IPS-20b (cell line): ENCODE measurements around the gene RASA4.
"Not testable (repeated sequence)": the region's sequence is repeated elsewhere in the genome, so short reads cannot be mapped to it uniquely, and the experiment has no call there.

Experiments
- H3K27ac ChIP-seq: one replicate; pipeline ENCODE4 v1.5.1; 2013; ENCODE audit warnings: low read length
- H3K27me3 ChIP-seq: 2 replicates; pipeline ENCODE4 v1.6.1; 2013; ENCODE audit warnings: mild to moderate bottlenecking, low read length, inconsistent platforms; ENCODE audit not compliant: insufficient read depth
- H3K36me3 ChIP-seq: 2 replicates; pipeline ENCODE4 v1.6.1; 2013; ENCODE audit warnings: low read depth, mild to moderate bottlenecking, inconsistent platforms, low read length, moderate library complexity; ENCODE audit not compliant: insufficient read depth
- H3K4me1 ChIP-seq: 2 replicates; pipeline ENCODE4 v1.6.1; 2013; ENCODE audit warnings: mild to moderate bottlenecking, control low read depth, inconsistent platforms, low read length, moderate library complexity; ENCODE audit not compliant: insufficient read depth
- H3K4me3 ChIP-seq: 2 replicates; pipeline ENCODE4 v1.5.1; 2013; ENCODE audit warnings: mild to moderate bottlenecking, low read length, inconsistent platforms
- H3K9ac ChIP-seq: 2 replicates; pipeline ENCODE4 v1.6.1; 2013; ENCODE audit warnings: low read depth, mild to moderate bottlenecking, inconsistent platforms, low read length, moderate library complexity
- H3K9me3 ChIP-seq: 2 replicates; pipeline ENCODE4 v1.6.1; 2013; ENCODE audit warnings: mild to moderate bottlenecking, low read depth, low read length, inconsistent platforms; ENCODE audit not compliant: insufficient read depth

RASA4 gene

DNA sequence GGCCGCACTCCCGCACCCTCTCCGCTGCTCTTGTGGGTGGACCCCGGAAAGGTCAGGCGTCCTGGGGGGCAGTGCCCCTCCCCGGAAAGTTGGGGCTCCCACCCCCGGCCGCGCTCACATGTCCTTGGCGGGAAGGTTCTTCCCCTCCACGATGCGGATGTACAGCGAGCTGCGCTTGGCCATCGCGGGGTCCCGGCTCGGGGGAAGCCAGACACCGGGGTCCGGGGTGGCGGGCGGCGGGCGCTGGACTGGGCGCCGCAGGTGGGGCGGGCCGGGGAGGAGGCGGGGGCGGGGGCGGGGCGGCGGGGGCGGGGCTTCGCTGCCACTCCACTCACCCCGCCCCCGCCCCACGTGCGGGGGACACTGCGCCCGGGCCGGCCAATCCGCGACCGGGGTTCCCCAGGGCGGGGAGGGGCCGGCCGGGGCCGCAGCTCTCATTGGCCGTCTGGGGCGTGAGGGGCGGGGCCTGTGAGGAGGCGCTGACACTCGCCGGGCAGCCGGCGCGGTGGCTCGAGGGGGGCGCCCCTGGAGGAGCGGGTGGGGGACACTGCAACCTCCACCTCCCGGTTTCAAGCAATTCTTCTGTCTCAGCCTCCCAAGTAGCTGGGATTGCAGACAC, at the start of gene RASA4:
Gene RASA4 (minus strand): TSS at position 250 of the 619 bp plus-strand sequence. CDS start 67 bp downstream, at position 183.
- H3K4me3 ChIP-seq, H3K9ac ChIP-seq, H3K4me1 ChIP-seq, H3K27ac ChIP-seq, H3K36me3 ChIP-seq, H3K9me3 ChIP-seq, H3K27me3 ChIP-seq: not testable (repeated sequence)

DNA sequence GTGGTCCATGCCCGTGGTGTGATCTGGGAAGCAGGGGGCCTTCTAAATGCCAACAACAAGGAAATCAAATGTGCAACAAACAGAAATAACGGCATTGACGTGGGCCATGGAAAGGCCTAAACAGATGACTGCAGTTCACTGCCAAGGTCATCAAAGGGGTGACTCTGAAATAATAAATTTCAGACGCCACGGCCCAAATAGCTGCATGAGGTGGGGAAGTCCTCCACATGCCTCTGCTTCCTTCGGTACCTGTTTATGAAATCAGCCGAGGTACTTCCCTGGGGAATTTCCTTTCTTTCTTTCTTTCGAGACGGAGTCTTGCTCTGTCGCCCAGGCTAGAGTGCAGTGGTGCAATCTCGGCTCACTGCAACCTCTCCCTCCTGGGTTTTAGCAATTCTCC, 48.2 kb upstream of the RASA4 start:
- H3K27me3 ChIP-seq, H3K36me3 ChIP-seq, H3K9ac ChIP-seq, H3K4me1 ChIP-seq, H3K9me3 ChIP-seq, H3K4me3 ChIP-seq, H3K27ac ChIP-seq: not testable (repeated sequence)

DNA sequence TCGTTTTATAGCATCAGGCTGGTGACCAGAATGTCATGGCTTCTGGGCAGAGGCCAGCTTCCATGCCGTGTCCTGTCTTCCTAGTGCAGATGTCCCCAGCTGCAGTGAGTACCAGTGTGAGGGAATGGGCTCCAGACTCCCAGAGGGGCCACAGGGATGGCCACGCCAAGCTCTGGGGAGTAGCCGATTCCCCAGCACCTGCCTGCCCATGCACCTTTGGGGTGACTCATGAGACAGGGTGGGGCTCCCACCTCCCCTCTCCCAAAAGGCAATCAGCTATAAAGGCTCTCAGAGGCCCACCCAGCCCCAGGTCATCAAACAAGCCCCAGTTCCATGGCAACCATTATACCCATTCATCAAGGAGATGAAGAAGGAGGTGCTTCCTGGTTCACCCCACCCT, 33.4 kb upstream of the RASA4 start, which contains the start of gene SPDYE2B:
Gene SPDYE2B (plus strand): TSS at position 396 of the 400 bp plus-strand sequence. CDS start 2,030 bp downstream, outside the sequence.
- not testable (repeated sequence) for H3K4me1 ChIP-seq, H3K4me3 ChIP-seq, H3K27me3 ChIP-seq, H3K9ac ChIP-seq, H3K27ac ChIP-seq, H3K9me3 ChIP-seq, H3K36me3 ChIP-seq

DNA sequence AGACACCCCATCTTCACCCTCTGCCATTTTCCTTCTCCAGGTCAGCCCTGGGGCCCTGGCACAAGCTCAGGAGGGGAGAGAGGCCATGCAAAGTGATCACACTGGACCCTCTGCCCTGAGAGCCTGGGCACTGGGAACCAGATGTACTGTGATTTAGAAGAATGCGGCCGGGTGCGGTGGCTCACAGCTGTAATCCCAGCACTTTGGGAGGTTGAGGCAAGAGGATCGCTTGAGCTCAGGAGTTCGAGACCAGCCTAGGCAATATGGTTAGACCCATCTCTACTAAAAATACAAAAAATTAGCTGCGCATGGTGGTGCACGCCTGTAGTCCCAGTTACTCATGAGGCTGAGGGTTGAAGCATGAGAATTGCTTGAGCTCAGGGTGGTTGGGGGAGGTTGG, 31.3 kb upstream of the RASA4 start:
- not testable (repeated sequence) for H3K9ac ChIP-seq, H3K27ac ChIP-seq, H3K4me3 ChIP-seq, H3K4me1 ChIP-seq, H3K36me3 ChIP-seq, H3K27me3 ChIP-seq, H3K9me3 ChIP-seq

DNA sequence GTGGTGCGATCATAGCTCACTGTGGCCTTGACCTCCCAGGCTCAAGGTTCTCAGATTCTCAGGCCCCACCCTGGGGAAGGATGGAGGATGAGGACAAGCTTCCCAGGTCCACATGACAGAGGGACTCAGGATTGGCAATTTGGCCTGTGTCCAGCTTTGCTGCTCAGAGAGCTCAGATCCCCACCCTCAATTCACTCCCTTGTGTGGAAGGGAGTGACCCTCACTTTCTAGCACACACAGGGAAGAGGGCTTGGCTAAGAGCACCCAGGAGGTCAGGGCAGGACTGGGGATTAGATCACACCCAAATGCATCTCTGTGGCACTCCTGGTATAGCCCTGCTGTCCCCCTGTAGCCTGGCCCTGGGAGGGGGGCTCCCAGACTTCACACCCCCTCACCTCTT, 26.8 kb upstream of the RASA4 start:
- H3K9me3 ChIP-seq, H3K36me3 ChIP-seq, H3K27ac ChIP-seq, H3K27me3 ChIP-seq, H3K9ac ChIP-seq, H3K4me1 ChIP-seq, H3K4me3 ChIP-seq: not testable (repeated sequence)

DNA sequence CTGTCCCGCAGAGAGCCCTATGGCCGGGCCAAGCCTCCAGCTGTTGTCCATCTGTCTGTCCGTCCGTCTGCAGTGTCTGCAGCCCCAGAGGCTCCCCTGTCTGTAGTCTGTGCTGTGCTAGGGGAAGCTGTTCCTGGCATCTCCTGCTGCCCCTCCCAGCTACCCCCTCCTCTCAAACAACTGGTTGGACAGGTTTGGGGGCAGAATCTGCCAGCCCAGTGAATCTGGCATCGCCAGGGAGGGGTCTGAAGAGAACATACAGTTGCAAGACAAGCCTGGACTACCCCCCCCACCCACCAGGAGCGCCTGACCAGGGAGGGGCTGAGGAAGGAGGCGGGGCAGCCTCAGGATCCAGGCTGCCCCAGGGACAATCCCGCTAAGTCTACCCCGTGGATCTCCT, 26.1 kb upstream of the RASA4 start, which contains the start of gene UPK3BL1:
Gene UPK3BL1 (minus strand): TSS at position 101 of the 400 bp plus-strand sequence. CDS start 50 bp downstream, at position 51.
- H3K9me3 ChIP-seq, H3K4me3 ChIP-seq, H3K4me1 ChIP-seq, H3K9ac ChIP-seq, H3K27ac ChIP-seq, H3K36me3 ChIP-seq, H3K27me3 ChIP-seq: not testable (repeated sequence)

DNA sequence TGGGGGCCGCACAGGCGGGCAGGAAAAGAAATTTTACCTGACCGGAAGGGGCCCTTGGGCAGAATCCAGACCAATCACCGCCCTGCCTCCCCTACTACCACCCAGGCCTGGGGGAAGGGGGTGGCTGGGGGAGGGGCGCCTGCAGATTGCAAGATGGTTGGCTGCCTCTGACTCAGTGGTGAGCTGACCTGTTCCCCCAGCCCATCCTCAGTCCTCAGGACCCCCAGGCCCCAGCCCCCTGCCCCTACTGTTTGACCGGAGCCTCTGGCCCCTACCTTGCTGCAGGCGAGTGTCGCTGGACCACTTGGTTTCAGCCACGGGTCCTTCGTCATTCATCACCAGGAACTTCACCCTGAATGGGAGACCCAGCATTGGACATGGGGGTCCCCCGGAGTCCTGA, 22.3 kb upstream of the RASA4 start:
- H3K9me3 ChIP-seq, H3K4me1 ChIP-seq, H3K4me3 ChIP-seq, H3K27ac ChIP-seq, H3K9ac ChIP-seq, H3K27me3 ChIP-seq, H3K36me3 ChIP-seq: not testable (repeated sequence)

DNA sequence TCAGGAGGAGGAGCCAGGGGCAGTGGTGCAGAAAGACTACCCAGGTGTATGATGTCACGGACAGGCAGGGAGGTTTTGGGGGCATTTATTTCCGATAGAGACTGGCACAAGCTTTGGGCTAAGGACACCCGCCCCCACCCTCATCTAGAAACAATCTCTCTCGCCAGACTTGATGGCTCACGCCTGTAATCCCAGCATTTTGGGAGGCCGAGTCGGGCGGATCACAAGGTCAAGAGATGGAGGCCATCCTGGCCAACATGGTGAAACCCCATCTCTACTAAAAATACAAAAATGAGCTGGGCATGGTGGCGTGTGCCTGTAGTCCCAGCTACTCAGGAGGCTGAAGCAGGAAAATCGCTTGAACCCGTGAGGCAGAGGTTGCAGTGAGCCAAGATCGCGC, 20.4 kb upstream of the RASA4 start:
- not testable (repeated sequence) for H3K4me1 ChIP-seq, H3K27me3 ChIP-seq, H3K9ac ChIP-seq, H3K36me3 ChIP-seq, H3K27ac ChIP-seq, H3K9me3 ChIP-seq, H3K4me3 ChIP-seq

DNA sequence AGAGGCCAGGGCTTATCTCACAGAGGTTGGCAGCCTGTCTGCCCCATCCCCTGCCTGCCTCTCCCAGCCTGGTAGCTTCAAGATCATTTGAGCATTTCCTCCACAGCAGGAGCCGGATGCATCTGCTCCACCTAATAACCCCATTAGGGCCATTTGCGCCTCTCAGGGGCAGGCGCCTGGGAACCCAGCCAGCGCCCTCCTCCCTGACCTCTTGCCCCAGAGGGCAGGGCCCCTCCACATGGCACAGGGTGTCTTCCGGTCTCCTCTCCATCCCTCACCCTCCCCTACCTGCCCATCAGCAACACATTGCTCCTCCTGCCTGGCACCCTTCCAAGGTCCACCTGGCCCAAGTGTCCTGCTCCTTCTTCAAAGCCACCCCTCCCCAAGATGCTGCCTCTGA, 18.8 kb upstream of the RASA4 start:
- H3K4me3 ChIP-seq, H3K27ac ChIP-seq, H3K9me3 ChIP-seq, H3K27me3 ChIP-seq, H3K36me3 ChIP-seq, H3K4me1 ChIP-seq, H3K9ac ChIP-seq: not testable (repeated sequence)

DNA sequence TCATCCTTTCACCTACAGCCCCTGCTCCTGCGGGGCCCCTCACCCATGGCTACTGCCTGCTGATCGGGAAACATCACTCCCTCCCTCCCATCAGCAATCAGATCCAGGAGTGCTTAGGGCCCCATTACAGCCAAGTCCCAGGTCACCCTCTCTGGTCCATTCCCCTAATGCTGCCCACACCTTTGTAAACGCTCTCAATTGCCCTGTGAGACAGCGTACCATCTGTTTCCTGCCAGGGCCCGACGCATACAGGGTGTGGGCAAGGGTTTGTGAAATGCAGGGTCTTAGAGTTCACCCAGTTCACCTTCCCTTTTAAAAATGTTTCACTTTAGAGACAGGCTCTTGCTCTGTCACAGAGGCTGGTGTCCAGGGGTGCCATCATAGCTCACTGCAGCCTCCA, 17.7 kb upstream of the RASA4 start:
- H3K4me1 ChIP-seq, H3K27me3 ChIP-seq, H3K9ac ChIP-seq, H3K9me3 ChIP-seq, H3K4me3 ChIP-seq, H3K27ac ChIP-seq, H3K36me3 ChIP-seq: not testable (repeated sequence)

DNA sequence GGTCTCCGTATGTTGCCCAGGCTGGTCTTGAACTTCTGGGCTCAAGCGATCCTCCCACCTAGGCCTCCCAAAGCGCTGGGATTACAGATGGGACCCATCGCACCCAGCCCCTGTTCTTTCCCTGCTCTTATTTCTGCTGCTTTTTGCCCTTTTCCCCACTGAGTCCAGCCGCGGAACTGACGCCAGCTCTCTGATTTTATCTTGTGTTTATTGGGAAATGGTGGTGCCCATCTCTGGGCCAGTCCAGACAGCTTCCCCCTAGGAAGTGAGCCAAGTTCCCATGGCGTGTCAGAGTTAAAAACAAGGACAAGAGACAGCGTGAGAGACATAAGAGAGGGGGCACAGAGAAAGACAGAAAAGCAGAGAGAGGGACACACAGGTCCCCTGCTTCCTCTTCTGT, 14.1 kb upstream of the RASA4 start:
- not testable (repeated sequence) for H3K36me3 ChIP-seq, H3K4me1 ChIP-seq, H3K9me3 ChIP-seq, H3K4me3 ChIP-seq, H3K27ac ChIP-seq, H3K9ac ChIP-seq, H3K27me3 ChIP-seq

DNA sequence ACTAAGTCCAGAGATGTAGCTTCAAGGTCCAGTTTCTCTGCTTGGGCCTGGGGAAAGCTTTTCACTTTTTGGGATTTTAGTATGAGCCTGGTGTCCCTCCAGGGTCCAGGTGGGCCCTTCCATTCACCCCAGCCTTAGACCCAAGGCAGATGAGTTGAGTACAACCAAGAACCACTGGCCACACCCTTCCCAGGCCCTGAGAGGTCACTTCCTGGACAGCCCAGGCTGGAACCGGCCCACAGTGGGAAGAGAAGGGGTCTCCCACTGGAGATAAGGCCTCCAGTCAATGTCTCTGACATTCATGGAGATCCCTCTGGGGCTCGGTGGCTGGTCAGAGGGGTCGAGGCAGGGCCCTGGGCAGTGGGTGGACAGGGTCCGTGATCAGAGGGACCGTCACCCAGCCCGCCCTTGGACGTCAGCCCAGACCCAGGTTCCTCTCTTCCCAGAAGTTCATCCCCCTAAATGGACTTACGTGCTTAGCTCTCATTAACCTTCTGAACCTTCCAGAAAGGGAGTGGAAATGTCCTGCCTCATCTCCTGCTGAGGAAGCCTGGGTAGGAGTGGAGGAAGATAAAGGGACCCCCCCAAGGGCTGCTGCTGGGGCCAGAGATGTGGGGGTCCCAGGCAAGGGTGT, 10.8 kb upstream of the RASA4 start:
- not testable (repeated sequence) for H3K27me3 ChIP-seq, H3K4me3 ChIP-seq, H3K9me3 ChIP-seq, H3K27ac ChIP-seq, H3K4me1 ChIP-seq, H3K9ac ChIP-seq, H3K36me3 ChIP-seq
